HL-60 (cell line): Measurements from ENCODE around the gene FBXO27.

Experiments used
- DNase-seq, 2 experiments: peaks; one replicate each; pipeline ENCODE4 v3.0.0-alpha.2; 2010 to 2020; ENCODE audit warnings: low read depth in 1 of 2, low spot score in 1 of 2
- H3K27ac ChIP-seq: fragments of 250-450 bp; sonication (Bioruptor Pico); replicated peaks from 2 replicates; pipeline ENCODE4 v1.5.1; 2020; ENCODE audit warnings: mild to moderate bottlenecking, moderate library complexity
- H3K27me3 ChIP-seq: fragments of 250-450 bp; sonication (Bioruptor Pico); 2 replicates; pipeline ENCODE4 v1.5.1; 2021; ENCODE audit warnings: mild to moderate bottlenecking, moderate library complexity; ENCODE audit not compliant: insufficient read depth, poor library complexity, severe bottlenecking
- H3K4me3 ChIP-seq: replicated peaks from 2 replicates; pipeline ENCODE4 v1.5.1; 2011; ENCODE audit warnings: mild to moderate bottlenecking, control low read depth, low read length; ENCODE audit not compliant: insufficient read depth
- CTCF ChIP-seq: IDR thresholded peaks from one replicate; pipeline ENCODE4 v1.5.1; 2011; ENCODE audit warnings: low read length, control low read depth, inconsistent platforms; ENCODE audit not compliant: insufficient read depth
- GABPA ChIP-seq: IDR thresholded peaks from 2 replicates; pipeline ENCODE4 v1.6.1; 2012; ENCODE audit warnings: low read depth
- POLR2AphosphoS5 ChIP-seq: IDR thresholded peaks from 2 replicates; pipeline ENCODE4 v1.6.1; 2012; ENCODE audit warnings: low read depth
- SPI1 ChIP-seq: IDR thresholded peaks from 2 replicates; pipeline ENCODE4 v1.6.1; 2012; ENCODE audit warnings: low read depth, mild to moderate bottlenecking, borderline replicate concordance
- TF ChIP-seq, protein P1 (sequence below): IDR thresholded peaks from 2 replicates; pipeline ENCODE4 v1.6.1; 2012; ENCODE audit warnings: low read depth; ENCODE audit not compliant: insufficient replicate concordance

Gene FBXO27

GRCh38 chr19:39054091-39054470 is 21.7 kb upstream of the FBXO27 start:
- Histone ChIP-seq H3K27me3 (no peaks in the 10 kb centered on the region), H3K27ac (no peak overlapping the region), H3K4me3 (no peak overlapping the region)
- TF ChIP-seq GABPA (no peak), SPI1 (no peak), CTCF (no peak), POLR2AphosphoS5 (no peak)
- TF ChIP-seq, protein P1, sequence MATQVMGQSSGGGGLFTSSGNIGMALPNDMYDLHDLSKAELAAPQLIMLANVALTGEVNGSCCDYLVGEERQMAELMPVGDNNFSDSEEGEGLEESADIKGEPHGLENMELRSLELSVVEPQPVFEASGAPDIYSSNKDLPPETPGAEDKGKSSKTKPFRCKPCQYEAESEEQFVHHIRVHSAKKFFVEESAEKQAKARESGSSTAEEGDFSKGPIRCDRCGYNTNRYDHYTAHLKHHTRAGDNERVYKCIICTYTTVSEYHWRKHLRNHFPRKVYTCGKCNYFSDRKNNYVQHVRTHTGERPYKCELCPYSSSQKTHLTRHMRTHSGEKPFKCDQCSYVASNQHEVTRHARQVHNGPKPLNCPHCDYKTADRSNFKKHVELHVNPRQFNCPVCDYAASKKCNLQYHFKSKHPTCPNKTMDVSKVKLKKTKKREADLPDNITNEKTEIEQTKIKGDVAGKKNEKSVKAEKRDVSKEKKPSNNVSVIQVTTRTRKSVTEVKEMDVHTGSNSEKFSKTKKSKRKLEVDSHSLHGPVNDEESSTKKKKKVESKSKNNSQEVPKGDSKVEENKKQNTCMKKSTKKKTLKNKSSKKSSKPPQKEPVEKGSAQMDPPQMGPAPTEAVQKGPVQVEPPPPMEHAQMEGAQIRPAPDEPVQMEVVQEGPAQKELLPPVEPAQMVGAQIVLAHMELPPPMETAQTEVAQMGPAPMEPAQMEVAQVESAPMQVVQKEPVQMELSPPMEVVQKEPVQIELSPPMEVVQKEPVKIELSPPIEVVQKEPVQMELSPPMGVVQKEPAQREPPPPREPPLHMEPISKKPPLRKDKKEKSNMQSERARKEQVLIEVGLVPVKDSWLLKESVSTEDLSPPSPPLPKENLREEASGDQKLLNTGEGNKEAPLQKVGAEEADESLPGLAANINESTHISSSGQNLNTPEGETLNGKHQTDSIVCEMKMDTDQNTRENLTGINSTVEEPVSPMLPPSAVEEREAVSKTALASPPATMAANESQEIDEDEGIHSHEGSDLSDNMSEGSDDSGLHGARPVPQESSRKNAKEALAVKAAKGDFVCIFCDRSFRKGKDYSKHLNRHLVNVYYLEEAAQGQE, result no peak
- DNase-seq, result no peak

DNA sequence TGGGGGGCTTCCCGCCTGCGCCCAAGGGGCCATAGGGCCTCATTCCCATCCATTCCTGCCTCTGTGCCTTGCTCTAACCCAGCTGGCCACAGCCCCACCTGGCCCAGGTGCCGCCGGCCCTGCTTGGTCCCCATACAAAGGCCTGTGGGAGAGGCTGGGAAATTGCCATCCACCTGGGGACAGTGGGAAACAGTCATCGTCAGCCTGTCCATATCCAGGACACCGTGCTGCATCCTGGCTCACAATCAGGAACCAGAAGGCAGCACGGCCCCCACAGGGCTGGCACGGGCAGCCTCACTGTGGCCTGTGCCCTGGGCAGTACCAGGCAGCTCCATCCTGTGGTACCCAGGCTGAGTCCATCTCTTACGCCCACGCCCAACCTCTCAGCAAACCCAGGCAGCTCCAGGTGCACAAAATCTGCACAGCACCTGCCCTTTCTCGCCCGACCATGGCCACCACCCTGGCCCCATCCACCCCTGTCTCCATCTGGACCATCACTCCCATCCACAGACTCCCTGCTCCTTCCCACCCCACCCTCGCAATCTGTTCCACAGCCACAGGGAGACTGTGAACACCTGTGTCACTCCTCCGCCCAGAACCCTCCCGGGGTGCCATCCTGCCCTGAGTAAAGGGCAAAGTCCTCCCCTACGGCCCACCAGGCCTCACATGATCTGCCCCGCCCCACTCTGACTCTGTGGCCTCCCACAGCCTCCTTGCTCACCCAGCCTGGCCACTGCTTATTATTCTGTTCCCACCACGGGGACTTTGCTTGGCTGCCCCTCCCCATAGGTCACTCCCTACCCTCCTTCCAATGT is 21.1 kb upstream of the FBXO27 start:
- H3K4me3 ChIP-seq, result no peak overlapping the region
- TF ChIP-seq CTCF (no peak), POLR2AphosphoS5 (no peak), GABPA (no peak), SPI1 (no peak)
- TF ChIP-seq, protein P1, result no peak
- no peak overlapping the region for H3K27ac ChIP-seq
- H3K27me3 ChIP-seq, result no peaks in the 10 kb centered on the region
- DNase-seq, result no peak

GRCh38 chr19:39052846-39053245 is 20.5 kb upstream of the FBXO27 start:
- Histone ChIP-seq H3K27me3 (no peaks in the 10 kb centered on the region), H3K4me3 (no peak overlapping the region), H3K27ac (no peak overlapping the region)
- no peak for DNase-seq
- TF ChIP-seq GABPA, result no peak
- TF ChIP-seq, protein P1, result no peak
